ENCODE results near the gene DQX1.

Gene DQX1

DNA sequence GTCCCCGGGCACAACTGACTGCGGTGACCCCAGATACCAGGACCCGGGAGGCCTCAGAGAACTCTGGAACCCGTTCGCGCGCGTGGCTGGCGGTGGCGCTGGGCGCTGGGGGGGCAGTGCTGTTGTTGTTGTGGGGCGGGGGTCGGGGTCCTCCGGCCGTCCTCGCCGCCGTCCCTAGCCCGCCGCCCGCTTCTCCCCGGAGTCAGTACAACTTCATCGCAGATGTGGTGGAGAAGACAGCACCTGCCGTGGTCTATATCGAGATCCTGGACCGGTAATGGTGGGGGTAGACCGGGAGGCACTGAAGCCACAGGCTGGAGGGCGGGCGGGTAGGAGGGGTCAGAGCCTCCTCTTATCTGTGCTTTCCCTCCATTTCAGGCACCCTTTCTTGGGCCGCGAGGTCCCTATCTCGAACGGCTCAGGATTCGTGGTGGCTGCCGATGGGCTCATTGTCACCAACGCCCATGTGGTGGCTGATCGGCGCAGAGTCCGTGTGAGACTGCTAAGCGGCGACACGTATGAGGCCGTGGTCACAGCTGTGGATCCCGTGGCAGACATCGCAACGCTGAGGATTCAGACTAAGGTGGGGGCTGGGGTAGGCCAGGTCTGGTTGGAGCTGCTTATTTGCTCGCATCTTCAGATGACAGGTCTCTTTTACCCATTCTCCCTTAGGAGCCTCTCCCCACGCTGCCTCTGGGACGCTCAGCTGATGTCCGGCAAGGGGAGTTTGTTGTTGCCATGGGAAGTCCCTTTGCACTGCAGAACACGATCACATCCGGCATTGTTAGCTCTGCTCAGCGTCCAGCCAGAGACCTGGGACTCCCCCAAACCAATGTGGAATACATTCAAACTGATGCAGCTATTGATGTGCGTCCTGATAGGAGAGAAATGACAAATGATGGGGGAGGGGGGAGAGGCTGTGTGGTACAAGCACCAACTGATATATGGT, 4.5 kb upstream of the DQX1 start:
- peak; percentile 33 for DNase-seq (ENCODE audit: low spot score)

DNA sequence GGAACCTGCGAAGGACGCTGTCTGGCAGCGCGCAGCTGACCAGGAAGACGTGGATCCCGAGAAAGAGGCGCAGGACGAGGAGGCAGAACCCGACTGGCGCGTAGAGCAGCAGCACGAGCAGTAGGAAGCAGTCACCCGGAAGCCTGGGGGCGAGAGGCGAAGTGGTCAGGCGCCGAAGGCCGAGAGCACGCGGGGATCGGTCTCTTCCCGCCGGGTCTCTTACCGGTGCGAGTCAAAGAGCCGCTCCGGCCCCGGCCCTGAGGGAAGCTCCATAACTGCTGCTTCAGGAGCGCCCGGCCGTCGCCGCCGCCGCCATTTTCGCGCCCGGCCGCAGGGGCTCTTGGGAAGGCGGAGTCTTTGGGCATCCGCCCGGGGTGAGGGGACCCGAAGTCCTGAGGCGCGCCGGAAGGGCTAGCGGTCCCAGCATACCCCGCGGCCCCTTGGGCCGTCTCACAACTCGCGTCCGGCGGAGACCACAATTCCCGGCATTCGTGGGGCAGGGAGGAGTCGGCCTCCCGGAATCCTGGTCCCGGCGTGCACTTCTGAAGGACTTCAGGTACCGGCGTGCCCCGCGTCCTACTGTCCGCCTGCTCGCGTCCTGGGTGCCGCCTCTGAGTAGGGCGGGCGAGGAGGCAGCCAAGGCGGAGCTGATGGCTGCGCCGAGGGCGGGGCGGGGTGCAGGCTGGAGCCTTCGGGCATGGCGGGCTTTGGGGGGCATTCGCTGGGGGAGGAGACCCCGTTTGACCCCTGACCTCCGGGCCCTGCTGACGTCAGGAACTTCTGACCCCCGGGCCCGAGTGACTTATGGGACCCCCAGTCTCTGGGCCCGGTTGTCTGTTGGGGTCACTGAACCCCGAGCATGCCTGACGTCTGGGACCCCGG, 3.6 kb upstream of the DQX1 start, which contains the start of the genes AUP1 and HTRA2:
TSS of gene AUP1 (minus strand) at position 350 of the 882 bp plus-strand sequence. CDS start at position 273, 77 bp downstream.
TSS of gene HTRA2 (plus strand) at position 577 of the 882 bp plus-strand sequence. CDS start at position 651, 74 bp downstream.
- DNase-seq (ENCODE audit: low spot score) = peak; percentile 99

DNA sequence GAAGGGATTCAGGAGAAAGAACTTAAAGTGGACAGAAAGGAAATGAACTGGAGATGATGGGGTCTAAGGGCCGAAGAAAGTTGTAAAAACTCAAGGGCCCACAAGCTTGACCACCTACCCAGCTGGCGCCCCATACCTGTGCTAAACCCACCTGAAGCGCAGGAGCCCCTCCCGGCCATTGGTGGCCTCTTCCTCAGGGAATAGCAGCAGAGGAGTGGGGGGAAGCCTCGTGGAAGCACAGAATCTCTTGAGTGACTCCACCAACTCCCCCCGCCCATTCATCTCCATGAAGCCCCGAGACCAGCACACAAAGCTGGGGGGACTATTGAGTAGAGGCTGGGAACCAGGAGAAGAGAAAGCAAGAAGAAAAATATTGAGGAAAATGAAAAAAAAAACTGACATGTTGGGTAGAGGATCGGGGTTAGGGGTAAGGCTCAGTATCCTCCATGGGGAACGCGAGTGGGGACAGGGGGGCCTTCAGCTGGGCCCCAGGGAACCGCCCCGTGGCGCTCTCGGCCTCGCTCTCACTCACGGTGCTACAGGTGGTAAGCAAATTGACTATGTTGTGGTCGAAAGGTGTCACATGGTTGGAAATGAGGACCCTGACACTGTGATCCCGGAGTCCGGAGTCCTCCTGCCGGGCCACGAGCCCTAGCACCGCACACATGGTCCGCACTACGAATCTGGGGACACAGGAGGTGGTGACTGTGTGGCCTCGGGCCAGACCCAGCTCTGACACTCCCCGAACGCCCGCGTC, 2.7 kb upstream of the DQX1 start:
- DNase-seq (ENCODE audit: low spot score) = no peak

DNA sequence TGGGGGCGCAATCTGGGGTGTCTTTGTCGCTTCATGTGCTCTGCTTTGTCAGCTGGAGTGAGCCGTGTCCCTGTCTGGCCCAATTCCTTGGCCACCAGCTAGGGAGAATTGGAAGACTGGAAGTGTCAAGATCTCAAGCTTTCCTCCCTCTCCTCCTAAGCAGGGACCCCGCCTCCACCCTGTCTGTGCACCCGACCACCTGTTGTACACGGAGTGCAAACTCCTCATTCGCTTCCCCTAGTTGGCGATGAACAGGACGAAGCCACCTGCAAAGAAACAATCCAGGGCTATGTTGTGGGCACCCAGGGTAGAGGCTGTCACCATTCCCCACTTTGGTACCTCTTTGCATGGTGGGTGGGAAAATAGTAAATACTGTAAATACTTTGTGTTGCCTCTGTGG, 1.7 kb upstream of the DQX1 start:
- DNase-seq (ENCODE audit: low spot score) = no peak

DNA sequence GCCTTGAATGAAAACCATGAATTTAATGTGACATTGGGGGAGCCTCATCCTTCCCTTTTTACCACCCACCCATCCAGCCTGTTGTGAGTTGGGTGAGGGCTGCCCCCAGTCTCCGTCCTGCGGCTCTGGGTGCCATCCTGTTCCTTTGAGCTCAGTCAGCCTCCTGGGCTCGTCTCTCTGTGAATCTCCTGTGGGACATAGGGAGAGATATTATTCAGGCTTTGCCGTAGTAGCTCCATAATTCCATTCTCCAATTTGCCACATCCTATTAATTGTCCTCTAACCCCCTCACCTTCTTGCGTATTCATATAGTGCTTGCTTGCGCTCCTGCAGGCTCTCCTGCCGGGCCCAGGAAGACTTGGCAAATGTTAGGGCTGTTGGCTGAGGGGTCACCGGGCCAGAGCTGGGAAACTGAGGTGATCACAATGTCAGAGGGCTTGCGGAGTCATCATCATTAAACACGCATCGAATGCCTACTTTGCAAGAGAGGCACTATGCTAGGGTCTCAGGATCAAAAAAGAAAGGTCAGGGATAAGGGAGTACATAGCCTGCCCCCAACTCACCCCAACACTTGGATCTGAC, 709 bp upstream of the DQX1 start:
- DNase-seq (ENCODE audit: low spot score) = no peak

DNA sequence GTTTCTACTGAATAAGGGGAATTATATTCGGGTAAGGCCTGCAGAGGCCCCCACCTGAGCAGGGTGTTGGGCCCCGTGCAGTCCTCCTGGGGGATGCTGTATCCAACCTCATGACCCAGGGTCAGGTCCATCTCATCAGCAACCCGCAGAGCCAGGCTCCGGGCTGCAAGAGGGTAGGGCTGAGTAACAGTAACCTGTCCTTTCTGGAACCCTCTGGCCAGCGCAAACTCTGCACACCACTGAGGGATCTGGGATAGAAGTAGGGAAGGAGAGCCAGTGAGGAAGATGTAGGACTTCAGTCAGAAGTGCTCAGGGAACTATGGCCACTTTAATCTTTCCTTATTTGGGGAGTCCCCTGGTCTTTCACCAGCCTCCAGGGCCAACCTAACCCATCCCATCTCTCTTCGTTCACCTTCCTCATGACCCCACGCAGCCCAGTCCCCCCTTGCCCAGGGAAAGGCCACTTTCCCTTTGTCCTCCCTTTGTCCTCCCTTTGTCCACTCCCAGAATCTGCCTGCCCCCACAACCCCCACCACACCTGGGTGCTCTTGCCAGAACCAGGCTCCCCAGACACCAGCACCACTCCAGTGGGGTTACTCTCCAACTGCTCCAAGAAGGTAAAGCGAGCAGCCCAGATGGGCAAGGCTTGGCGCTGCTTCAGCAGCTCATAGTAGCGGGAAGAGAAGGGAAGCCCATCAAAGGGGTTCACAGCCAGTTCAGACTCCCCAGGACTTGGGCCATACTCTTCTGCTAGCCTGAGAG, 895 bp downstream of the DQX1 start:
- no peak for DNase-seq (ENCODE audit: low spot score)

DNA sequence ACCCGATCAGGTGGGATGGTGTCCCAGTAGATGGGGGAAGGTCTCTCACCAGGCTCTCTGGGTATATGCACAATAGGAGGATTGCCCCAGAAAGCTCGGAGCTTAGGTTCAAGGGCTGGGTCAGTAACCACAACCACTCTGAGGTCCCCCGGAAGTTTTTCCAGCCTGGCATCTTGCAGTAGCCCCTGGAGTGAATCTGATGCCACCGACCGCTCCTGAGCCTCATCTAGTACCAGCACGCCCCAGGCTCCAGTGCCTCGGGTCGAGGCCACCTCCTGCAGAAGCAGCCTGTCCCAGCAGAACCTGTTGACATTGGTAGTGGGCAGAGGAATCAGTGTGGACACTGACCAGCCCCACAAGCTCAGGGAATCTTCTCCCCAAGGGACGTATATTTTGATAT, 2.0 kb downstream of the DQX1 start:
- no peak for DNase-seq (ENCODE audit: low spot score)

DNA sequence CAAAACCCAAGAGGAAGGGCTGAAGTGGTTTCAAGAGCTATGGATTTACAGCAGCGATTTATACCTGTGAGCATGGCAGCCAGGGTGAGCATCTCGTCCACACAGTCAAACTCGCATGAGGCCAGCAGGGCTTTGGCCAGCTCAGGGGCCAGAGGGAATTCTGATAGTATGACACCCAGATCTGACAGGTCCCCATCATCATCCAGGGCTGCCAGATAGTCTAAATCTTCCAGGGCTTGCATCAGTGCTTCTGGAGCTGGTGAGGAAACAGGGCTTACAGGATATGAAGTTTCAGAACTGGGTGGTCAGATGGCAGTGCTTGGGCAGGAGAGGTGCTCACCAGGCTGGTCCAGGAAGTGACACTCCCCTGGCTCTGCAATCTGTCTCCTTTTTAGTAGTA, 3.5 kb downstream of the DQX1 start:
- no peak for DNase-seq (ENCODE audit: low spot score)

DNA sequence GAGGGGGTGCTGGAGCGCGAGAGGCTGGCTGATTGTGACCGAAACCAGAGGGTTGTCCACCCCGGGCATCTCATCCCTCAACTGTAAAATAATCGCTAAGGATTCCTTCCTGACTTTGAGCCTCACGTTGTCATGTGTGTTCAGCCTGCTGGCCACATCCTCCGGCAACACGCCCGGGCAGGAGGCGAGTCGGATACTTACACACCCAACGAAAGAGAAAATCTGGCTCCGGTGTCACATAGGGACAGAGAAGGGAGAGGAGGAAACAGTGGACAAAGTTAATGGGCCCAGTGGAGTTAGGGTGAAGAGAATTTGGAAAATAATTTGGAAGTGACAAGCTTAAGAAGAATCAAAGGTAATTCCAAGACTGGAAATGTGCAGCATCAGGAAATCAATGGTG, 9.4 kb downstream of the DQX1 start:
- no peak for DNase-seq (ENCODE audit: low spot score)

DNA sequence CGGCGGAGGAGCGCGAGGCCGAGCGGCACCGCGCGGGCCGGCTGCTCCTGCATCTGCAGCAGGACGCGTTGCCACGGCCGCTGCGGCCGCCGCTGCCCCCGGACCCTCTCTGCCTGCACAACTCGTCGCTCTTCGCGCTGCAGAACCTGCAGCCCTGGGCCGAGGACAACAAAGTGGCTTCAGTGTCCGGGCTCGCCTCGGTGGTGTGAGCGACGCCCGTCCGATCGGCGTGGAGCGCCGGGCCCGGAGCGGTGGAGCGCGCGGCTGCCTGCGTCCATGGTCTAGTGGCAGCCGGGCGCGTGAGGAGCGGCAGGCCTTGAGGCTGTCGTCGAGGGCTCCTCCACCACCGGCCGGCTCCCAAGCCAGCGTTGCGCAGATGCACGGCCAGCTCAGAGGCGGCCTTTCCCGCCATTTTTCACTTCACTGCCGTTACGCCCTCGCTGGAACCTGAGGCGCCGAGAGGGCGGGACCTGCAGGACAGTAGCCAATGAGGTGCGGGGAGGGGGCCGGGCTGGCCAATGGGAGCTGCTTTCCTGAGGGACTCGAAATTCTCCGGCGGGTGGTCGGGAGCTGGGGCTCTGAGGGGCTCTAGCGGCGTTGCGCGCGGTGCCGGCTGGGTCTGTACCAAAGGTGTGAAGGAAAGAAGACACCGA, 9.9 kb downstream of the DQX1 start:
- no peak for DNase-seq (ENCODE audit: low spot score)

DNA sequence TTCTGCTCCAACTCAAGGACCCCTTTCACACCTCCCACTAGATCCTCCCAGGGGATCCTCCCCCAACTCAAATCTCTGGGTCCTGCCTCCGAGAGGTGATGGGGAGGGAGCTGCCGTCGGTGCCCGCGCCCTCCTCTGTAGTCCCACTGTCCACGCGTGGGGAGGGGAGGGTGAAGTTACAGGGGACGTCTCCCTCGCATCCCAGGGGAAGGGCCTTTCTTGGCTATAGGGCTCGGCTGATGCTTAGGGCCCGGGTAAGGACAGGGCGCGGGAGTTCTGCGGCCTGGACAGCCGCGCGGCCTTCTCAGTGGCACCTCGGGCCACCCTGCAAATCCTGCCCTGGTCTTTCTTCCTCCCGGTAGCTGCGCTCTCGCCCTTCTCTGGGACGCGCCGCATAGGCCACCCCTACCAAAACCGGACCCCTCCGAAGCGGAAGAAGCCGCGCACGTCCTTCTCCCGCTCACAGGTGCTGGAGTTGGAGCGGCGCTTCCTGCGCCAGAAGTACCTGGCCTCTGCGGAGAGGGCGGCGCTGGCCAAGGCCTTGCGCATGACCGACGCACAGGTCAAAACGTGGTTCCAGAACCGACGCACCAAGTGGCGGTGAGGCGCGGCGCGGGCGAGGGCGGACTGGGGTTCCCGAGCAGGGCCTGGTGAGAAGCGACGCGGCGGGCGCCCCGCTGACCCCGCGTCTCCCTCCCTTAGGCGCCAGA, 10.6 kb downstream of the DQX1 start:
- no peak for DNase-seq (ENCODE audit: low spot score)

DNA sequence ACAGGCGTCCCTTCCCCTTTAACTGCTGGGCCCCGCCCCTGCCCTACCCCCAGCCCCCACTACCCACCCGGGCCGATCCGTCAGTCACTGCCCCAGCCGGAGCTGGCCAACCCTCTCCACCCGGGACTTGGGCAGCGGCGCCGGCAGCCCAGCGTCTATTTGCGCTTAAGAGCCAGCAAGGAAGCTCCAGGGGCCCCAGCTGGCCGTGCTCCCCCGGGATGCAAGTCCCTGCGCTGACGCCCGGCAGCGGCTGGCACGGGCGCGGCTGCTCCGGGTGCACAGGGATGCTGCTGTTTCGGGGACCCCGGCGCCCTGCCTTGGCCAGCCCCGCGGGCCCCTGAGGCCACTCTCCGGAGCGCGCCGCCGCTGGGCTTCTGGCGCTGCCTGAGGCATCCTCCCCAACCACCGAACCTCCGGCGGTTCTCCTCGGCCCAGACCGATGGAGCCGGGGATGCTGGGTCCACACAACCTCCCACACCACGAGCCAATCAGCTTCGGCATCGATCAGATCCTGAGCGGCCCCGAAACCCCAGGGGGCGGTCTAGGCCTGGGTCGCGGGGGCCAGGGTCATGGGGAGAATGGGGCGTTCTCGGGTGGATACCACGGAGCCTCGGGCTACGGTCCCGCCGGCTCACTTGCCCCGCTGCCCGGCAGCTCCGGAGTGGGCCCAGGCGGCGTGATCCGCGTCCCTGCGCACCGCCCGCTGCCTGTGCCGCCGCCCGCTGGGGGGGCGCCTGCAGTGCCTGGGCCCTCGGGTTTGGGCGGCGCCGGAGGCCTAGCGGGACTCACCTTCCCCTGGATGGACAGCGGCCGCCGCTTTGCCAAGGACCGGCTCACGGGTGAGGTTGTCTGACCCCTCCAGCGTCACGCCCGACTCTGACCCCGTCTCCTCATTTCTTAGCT, 11.4 kb downstream of the DQX1 start, which contains the start of gene TLX2:
TSS of gene TLX2 (plus strand) at position 83 of the 903 bp plus-strand sequence. CDS start at position 440, 357 bp downstream.
- no peak for DNase-seq (ENCODE audit: low spot score)

DNA sequence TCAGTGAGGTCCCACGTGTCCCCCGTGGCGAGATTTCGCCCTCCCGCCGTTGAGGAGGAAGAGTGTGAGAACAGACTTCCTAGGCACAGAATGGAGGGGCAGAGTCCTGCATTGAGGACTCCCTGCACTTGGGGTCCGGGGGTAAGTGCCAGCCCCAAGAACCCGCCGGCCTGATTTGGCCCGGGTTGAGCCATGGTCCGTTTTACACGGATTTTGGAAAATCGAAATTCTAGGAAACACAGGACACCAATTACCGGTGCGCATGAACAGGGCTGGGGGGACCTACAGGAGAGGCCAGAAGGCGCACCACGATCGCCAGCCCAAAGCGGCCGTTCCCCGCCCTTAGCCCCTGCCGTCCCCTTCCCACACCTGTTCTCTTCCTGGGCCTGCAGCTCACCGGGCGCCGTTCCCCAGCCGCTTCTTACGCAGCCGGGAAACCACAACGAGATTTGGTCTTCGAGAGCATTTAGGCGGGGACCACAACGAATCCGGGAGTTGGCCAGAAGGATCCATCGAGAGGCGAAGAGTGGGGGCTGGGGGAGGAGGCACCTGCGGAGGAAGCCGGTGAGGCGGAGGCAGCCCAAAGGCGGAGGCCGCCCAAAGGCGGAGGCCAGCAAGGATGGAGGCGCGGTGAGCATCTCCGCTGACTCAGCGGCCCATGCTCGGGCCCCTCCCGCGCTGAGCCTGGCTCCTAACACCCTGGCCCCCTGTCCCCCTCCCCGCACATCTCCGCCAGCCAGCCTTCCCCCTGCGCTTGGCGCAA, 12.2 kb downstream of the DQX1 start:
- no peak for DNase-seq (ENCODE audit: low spot score)

DNA sequence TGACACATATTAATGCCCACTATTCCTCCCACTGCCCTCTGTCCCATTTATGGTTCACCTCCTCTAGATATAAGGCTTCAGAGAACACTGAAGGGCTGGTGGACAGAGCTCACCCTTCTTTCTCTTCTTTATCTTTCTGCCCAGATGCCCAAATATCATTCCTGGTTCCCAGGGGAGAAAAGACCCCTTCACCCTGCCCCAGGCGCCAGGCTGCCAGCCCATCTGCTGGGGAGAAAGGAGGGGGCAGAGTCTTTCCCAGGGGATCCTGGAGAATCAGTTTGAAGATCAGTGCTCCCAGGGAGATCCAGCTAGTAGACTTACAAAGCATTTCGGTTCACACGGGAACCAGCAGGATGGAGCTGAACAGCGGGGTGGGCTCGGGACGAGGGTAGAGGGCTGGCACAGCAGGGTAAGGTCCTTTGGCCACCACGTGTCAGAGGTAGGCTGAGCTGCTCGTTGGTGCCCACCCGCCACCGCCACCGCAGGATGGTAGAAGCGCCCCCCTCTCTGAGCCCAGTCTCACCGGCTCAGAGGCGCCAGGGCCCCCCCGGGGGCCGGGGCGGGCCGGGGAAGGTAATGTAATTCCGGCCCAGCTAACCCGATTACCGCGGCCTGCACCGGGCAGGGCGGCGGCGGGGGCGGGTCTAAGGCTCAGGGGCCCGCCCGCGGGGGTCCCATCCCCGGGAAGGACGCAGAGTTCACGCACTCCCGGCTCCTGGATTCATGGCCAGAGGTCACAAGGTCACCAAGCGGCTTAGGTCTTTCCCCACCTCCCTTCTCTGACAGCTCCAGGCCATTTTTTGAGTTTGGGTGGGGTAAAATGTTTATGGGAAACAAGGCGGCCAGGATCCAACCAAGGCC, 13.1 kb downstream of the DQX1 start:
- DNase-seq (ENCODE audit: low spot score) = no peak

DNA sequence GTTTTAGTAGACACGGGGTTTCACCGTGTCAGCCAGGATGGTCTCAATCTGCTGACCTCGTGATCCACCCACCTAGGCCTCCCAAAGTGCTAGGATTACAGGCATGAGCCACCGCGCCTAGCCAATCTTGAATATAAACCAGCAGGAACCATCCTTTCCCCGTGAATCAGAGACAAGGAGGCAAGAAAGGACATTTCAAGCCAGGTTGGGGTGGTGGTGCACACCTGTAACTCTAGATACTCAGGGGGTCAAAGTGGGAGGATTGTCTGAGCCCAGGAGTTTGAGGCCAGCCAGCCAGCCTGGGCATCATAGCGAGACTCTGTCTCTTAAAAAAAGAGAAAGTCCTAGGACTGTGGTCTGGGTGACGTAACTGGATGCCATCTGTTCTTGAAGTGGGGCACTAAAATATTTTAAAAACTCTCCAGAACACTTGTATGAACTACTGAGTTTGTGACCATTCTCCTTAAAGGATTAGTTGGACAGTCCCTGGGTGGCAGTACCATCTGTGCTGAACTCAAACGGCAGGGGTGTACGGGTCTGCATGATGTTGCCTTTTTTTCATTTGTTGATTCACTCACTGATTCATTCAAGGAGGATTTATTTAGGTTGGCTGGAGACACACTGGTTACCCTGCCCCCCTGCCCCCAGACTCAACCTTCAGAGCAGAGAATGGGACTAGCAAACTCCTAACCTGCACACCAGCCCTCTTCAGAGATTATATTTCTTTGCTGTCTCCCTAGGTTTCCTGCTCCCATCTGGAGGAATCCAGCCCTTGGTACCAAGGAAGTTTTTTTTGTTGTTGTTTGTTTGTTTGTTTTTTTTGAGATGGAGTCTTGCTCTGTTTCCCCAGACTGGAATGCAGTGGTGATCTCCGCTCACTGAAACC, 14.7 kb downstream of the DQX1 start:
- DNase-seq (ENCODE audit: low spot score) = no peak

DNA sequence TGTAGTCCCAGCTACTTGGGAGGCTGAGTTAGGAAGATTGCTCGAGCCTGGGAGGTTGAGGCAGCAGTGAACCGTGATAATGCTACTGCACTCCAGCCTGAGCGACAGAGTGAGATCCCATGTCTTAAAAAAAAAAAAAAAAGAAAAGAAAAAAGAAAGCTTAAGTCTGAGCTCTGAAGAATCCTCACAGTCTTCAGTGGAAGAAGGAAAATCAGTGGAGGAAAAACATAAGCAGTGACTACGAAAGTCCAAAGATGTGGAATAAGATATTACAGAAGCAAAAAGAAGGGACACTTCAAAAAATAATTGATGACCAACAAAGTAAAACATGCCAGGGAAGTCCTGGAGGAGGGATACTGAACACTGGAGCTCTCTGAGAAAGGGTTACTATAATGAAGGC, 15.8 kb downstream of the DQX1 start:
- no peak for DNase-seq (ENCODE audit: low spot score)

Data from LoVo (cell line).